ENCODE measurements around the gene PGAP6.

- TF ChIP-seq CTCF (IDR thresholded peaks at IDR 0.05) (no peak), POLR2A (IDR thresholded peaks at IDR 0.05) (no peak)
Observed at GRCh38 chr16:324451-325334, 57.1 kb downstream of the PGAP6 start.
